ENCODE data around the gene COX6A1.
"Not testable (repeated sequence)": the region's sequence is repeated elsewhere in the genome, so short reads cannot be mapped to it uniquely, and the experiment has no call there.

COX6A1 gene

GRCh38 chr12:120425797-120426196 lies 12.1 kb upstream of the COX6A1 start:
- no peak for DNase-seq (ENCODE audit: low read depth, low spot score)

- DNase-seq (ENCODE audit: low read depth, low spot score): no peak
These were observed 9.2 kb upstream of the COX6A1 start for GRCh38 chr12:120428597-120429229.

GRCh38 chr12:120429368-120429767 lies 8.5 kb upstream of the COX6A1 start:
- no peak for DNase-seq (ENCODE audit: low read depth, low spot score)

GRCh38 chr12:120432772-120433525 lies 5.0 kb upstream of the COX6A1 start:
- DNase-seq (ENCODE audit: low read depth, low spot score): no peak

- no peak for DNase-seq (ENCODE audit: low read depth, low spot score)
These were observed 734 bp downstream of the COX6A1 start for GRCh38 chr12:120438495-120439198.

GRCh38 chr12:120439646-120440247 lies 1.8 kb downstream of the COX6A1 start:
- no peak for DNase-seq (ENCODE audit: low read depth, low spot score)

- no peak for DNase-seq (ENCODE audit: low read depth, low spot score)
These were observed 6.8 kb downstream of the COX6A1 start for GRCh38 chr12:120444676-120445075.

- DNase-seq (ENCODE audit: low read depth, low spot score): no peak
These were observed 8.3 kb downstream of the COX6A1 start, which contains the start of the genes GATC and TRIAP1 for GRCh38 chr12:120445911-120446843. GATC (plus strand) TSS chr12:120446444; CDS start chr12:120446481, 37 bp downstream. TRIAP1 (minus strand) TSS chr12:120446384; CDS start chr12:120446372, 12 bp downstream.

- DNase-seq (ENCODE audit: low read depth, low spot score): not testable (repeated sequence)
These were observed 8.9 kb downstream of the COX6A1 start for GRCh38 chr12:120446844-120447178.

- no peak for DNase-seq (ENCODE audit: low read depth, low spot score)
These were observed 10.1 kb downstream of the COX6A1 start for GRCh38 chr12:120447992-120448391.

- not testable (repeated sequence) for DNase-seq (ENCODE audit: low read depth, low spot score)
These were observed 14.6 kb downstream of the COX6A1 start for GRCh38 chr12:120452524-120452923.

GRCh38 chr12:120453060-120453750 lies 15.3 kb downstream of the COX6A1 start:
- DNase-seq (ENCODE audit: low read depth, low spot score): no peak

- no peak for DNase-seq (ENCODE audit: low read depth, low spot score)
These were observed 16.1 kb downstream of the COX6A1 start for GRCh38 chr12:120453977-120454376.

GRCh38 chr12:120455302-120455701 lies 17.4 kb downstream of the COX6A1 start:
- no peak for DNase-seq (ENCODE audit: low read depth, low spot score)

- DNase-seq (ENCODE audit: low read depth, low spot score): no peak
These were observed 19.2 kb downstream of the COX6A1 start for GRCh38 chr12:120457133-120457532.

GRCh38 chr12:120460157-120460556 lies 22.2 kb downstream of the COX6A1 start:
- no peak for DNase-seq (ENCODE audit: low read depth, low spot score)

GRCh38 chr12:120462099-120462640 lies 24.3 kb downstream of the COX6A1 start:
- no peak for DNase-seq (ENCODE audit: low read depth, low spot score)

GRCh38 chr12:120463712-120464111 lies 25.8 kb downstream of the COX6A1 start:
- no peak for DNase-seq (ENCODE audit: low read depth, low spot score)

- DNase-seq (ENCODE audit: low read depth, low spot score): no peak
These were observed 27.8 kb downstream of the COX6A1 start for GRCh38 chr12:120465756-120466155.
